HCT116 (cell line): ENCODE data around the gene MEIS2. TPM values are rescaled to one million over a fixed set of nuclear protein-coding genes. Genes with fewer than 3 reads are reported as not detected.

Experiments used
- ATAC-seq: fragments of 200-7000 bp; cut with Tn5 transposase; 2 replicates; pipeline ENCODE4 v1.9.1; 2020; ENCODE audit warnings: mild to moderate bottlenecking, moderate library complexity
- BruUV-seq: library from RNA; stranded (reverse); fragments of 400-500 nt; replicated peaks from 2 replicates; lab custom pipeline; 2021; lab: Mats Ljungman, UMichigan
- CTCF ChIA-PET: fragments of 300-600 bp; sonication (Branson Sonifier 250); formaldehyde crosslinking; loops from one replicate; lab custom pipeline; 2021; ENCODE audit warnings: antibody characterized with exemption; lab: Charles Lee
- POLR2A ChIA-PET: fragments of 300-600, 350-600 bp; sonication (Branson Sonifier 250); formaldehyde crosslinking; loops from one replicate; lab custom pipeline; 2021; ENCODE audit warnings: antibody characterized with exemption; lab: Charles Lee
- RAD21 ChIA-PET, 2 experiments: fragments of 300-600 bp; sonication (Branson Sonifier 250); formaldehyde crosslinking; loops; one replicate each; lab custom pipeline; 2023; ENCODE audit warnings: low total read pairs in 2 of 2; ENCODE audit not compliant: uncharacterized antibody in 2 of 2, unreplicated experiment in 2 of 2, low non-redundant PET in 1 of 2; lab: Charles Lee
- DNase-seq: peaks from one replicate; pipeline ENCODE4 v3.0.0-alpha.2; 2010; ENCODE audit warnings: low read depth, low spot score
- H2AFZ ChIP-seq: fragments of 200-600 bp; shearing (Covaris generic), sonication (generic); 2 replicates; pipeline ENCODE4 v1.6.1; 2017; ENCODE audit warnings: low read depth, mixed run types, mixed read lengths, antibody characterized with exemption, low read length; ENCODE audit not compliant: poor library complexity, severe bottlenecking
- H3K27ac ChIP-seq: 2 replicates; pipeline ENCODE4 v1.5.1; 2012; ENCODE audit warnings: low read depth, low read length
- H3K27me3 ChIP-seq: fragments of 200-600 bp; sonication (generic); 2 replicates; pipeline ENCODE4 v1.6.1; 2016; ENCODE audit warnings: mixed run types, low read length, mixed read lengths; ENCODE audit not compliant: insufficient read depth
- H3K36me3 ChIP-seq, 2 experiments: fragments of 200-500 bp in 1 of 2; fragments of 200-600 bp in 1 of 2; sonication (Bioruptor generic) in 1 of 2; sonication (generic) in 1 of 2; 2 replicates each; pipeline versions ENCODE4 v1.5.1 to v1.6.1; 2014 to 2016; ENCODE audit warnings: low read length in 2 of 2, inconsistent platforms in 1 of 2, mixed read lengths in 1 of 2, mixed run types in 1 of 2; ENCODE audit not compliant: insufficient read depth in 2 of 2, control insufficient read depth in 1 of 2
- H3K4me1 ChIP-seq, 2 experiments: fragments of 200-600 bp in 1 of 2; sonication (generic) in 1 of 2; 2 replicates each; pipeline versions ENCODE4 v1.5.1 to v1.6.1; 2012 to 2017; ENCODE audit warnings: low read length in 2 of 2, inconsistent platforms in 1 of 2, mild to moderate bottlenecking in 1 of 2, mixed read lengths in 1 of 2, mixed run types in 1 of 2, moderate library complexity in 1 of 2; ENCODE audit not compliant: insufficient read depth in 2 of 2, control insufficient read depth in 1 of 2
- H3K4me2 ChIP-seq: fragments of 200-600 bp; sonication (generic); 2 replicates; pipeline ENCODE4 v1.6.1; 2017; ENCODE audit warnings: mixed run types, low read length, mixed read lengths
- H3K4me3 ChIP-seq, 2 experiments: fragments of 200-600 bp in 1 of 2; sonication (generic) in 1 of 2; replicated peaks in 1 of 2; 2 replicates each; pipeline ENCODE4 v1.5.1; 2011 to 2016; ENCODE audit warnings: low read length in 2 of 2, control low read depth in 1 of 2, low read depth in 1 of 2, mild to moderate bottlenecking in 1 of 2, mixed read lengths in 1 of 2, mixed run types in 1 of 2
- H3K79me2 ChIP-seq: fragments of 200-600 bp; sonication (generic); 2 replicates; pipeline ENCODE4 v1.6.1; 2017; ENCODE audit warnings: mild to moderate bottlenecking, mixed run types, low read length, moderate library complexity, mixed read lengths; ENCODE audit not compliant: insufficient read depth
- H3K9ac ChIP-seq: fragments of 200-600 bp; sonication (generic); 2 replicates; pipeline ENCODE4 v1.6.1; 2016; ENCODE audit warnings: low read length, mixed read lengths
- H3K9me2 ChIP-seq: fragments of 200-600 bp; sonication (generic), shearing (Covaris generic); 2 replicates; pipeline ENCODE4 v1.6.1; 2017; ENCODE audit warnings: mixed run types, mild to moderate bottlenecking, moderate library complexity; ENCODE audit not compliant: insufficient read depth
- H3K9me3 ChIP-seq, 2 experiments: fragments of 200-500 bp in 1 of 2; fragments of 200-600 bp in 1 of 2; sonication (Bioruptor generic) in 1 of 2; sonication (generic) in 1 of 2; 2 replicates each; pipeline ENCODE4 v1.6.1; 2014 to 2017; ENCODE audit warnings: low read length in 2 of 2, mixed read lengths in 2 of 2, inconsistent platforms in 1 of 2, low read depth in 1 of 2, mild to moderate bottlenecking in 1 of 2, mixed run types in 1 of 2, moderate library complexity in 1 of 2; ENCODE audit not compliant: control insufficient read depth in 1 of 2, insufficient read depth in 1 of 2
- H4K20me1 ChIP-seq: fragments of 200-600 bp; sonication (generic), shearing (Covaris generic); 2 replicates; pipeline ENCODE4 v1.6.1; 2017; ENCODE audit warnings: mixed run types, mild to moderate bottlenecking, moderate library complexity; ENCODE audit not compliant: insufficient read depth
- CEBPB ChIP-seq: IDR thresholded peaks from 2 replicates; pipeline ENCODE4 v1.6.1; 2012; ENCODE audit warnings: low read depth
- EZH2phosphoT487 ChIP-seq: fragments of 200-600 bp; IDR thresholded peaks from 2 replicates; pipeline ENCODE4 v1.6.1; 2018; ENCODE audit warnings: antibody characterized with exemption, borderline replicate concordance
- RAD21 ChIP-seq: IDR thresholded peaks from 2 replicates; pipeline ENCODE4 v1.6.1; 2012; ENCODE audit warnings: low read depth, mild to moderate bottlenecking
- REST ChIP-seq: IDR thresholded peaks from 2 replicates; pipeline ENCODE4 v1.6.1; 2012; ENCODE audit warnings: low read depth
- SP1 ChIP-seq: IDR thresholded peaks from 2 replicates; pipeline ENCODE4 v1.6.1; 2012; ENCODE audit warnings: low read depth
- SRF ChIP-seq: IDR thresholded peaks from 2 replicates; pipeline ENCODE4 v1.6.1; 2012; ENCODE audit warnings: low read depth
- YY1 ChIP-seq: IDR thresholded peaks from 2 replicates; pipeline ENCODE4 v1.6.1; 2011; ENCODE audit warnings: low read length, low read depth, moderate library complexity, mild to moderate bottlenecking; ENCODE audit not compliant: insufficient replicate concordance; ENCODE audit errors: extremely low read depth
- intact Hi-C: fragments of 100-400 bp; cut with micrococcal nuclease; formaldehyde crosslinking; loops from 2 replicates; pipeline ENCODE4 v1.10.0; 2022
- total RNA-seq: library from RNA; stranded (reverse); gene quantifications from one replicate; pipeline ENCODE4 v1.2.1, GENCODE V29; 2021; ENCODE audit not compliant: unreplicated experiment

Gene MEIS2
- total RNA-seq, 1 experiment from 2014 or later = 11.5 TPM

- Histone ChIP-seq H2AFZ (no peak overlapping the region), H3K9me3 (no peaks in the 10 kb centered on the region), H3K9ac (no peak overlapping the region), H3K36me3 (no peaks in the 10 kb centered on the region), H3K79me2 (no peaks in the 10 kb centered on the region), H3K4me3 (no peak overlapping the region), H3K4me1 (no peaks in the 10 kb centered on the region), H3K27ac (no peak overlapping the region), H3K9me2 (no peaks in the 10 kb centered on the region), H3K27me3 (no peaks in the 10 kb centered on the region), H3K4me2 (no peak overlapping the region), H4K20me1 (no peaks in the 10 kb centered on the region)
- no peak for TF ChIP-seq SRF
- TF ChIP-seq YY1 = no peak
- TF ChIP-seq EZH2phosphoT487 = no peak
- TF ChIP-seq REST = no peak
- TF ChIP-seq RAD21 = no peak
- ChIA-PET POLR2A (no interaction called here), RAD21 (no interaction called here), CTCF (no interaction called here)
- ATAC-seq (no peak), DNase-seq (no peak)
- BruUV-seq = no TSS peak
- intact Hi-C loops = no loop called here
Observed at GRCh38 chr15:36940219-36940618, 160.1 kb downstream of the MEIS2 start.

GRCh38 chr15:36938764-36939163 lies 161.6 kb downstream of the MEIS2 start:
- BruUV-seq = no TSS peak
- Histone ChIP-seq H3K36me3 (no peaks in the 10 kb centered on the region), H3K9me3 (no peaks in the 10 kb centered on the region), H3K4me2 (no peak overlapping the region), H2AFZ (no peak overlapping the region), H3K27me3 (no peaks in the 10 kb centered on the region), H3K4me3 (no peak overlapping the region), H4K20me1 (no peaks in the 10 kb centered on the region), H3K27ac (no peak overlapping the region)
- CTCF ChIA-PET = no interaction called here
- no peak for DNase-seq
- POLR2A ChIA-PET = no interaction called here
- TF ChIP-seq CEBPB (no peak), SP1 (no peak)
- TF ChIP-seq, all 23 proteins: peak for 0
- Histone ChIP-seq H3K9me2 (no peaks in the 10 kb centered on the region), H3K9ac (no peak overlapping the region), H3K4me1 (no peaks in the 10 kb centered on the region), H3K79me2 (no peaks in the 10 kb centered on the region)
- no peak for ATAC-seq
- RAD21 ChIA-PET = no interaction called here
- intact Hi-C loops = no loop called here
